ENCODE results near the gene GLCE.

GLCE gene

GRCh38 chr15:69215314-69216035 lies 55.0 kb downstream of the GLCE start:
- no peak overlapping the region for H3K9ac ChIP-seq (ENCODE audit: low read depth, low read length, poor library complexity, severe bottlenecking)
- H3F3A ChIP-seq (ENCODE audit: low read depth): no peaks in the 10 kb centered on the region
- no peak overlapping the region for H3K4me3 ChIP-seq (ENCODE audit: low read length, poor library complexity, severe bottlenecking)
- no peaks in the 10 kb centered on the region for H3K36me3 ChIP-seq (ENCODE audit: insufficient read depth, low read length)
- H2AFZ ChIP-seq (ENCODE audit: low read length): no peak overlapping the region
- H3K27me3 ChIP-seq (ENCODE audit: insufficient read depth, low read length, poor library complexity, severe bottlenecking): no peaks in the 10 kb centered on the region
- no peaks in the 10 kb centered on the region for H3K4me1 ChIP-seq (ENCODE audit: insufficient read depth, low read length, poor library complexity, severe bottlenecking)
- H3K9me2 ChIP-seq (replicated peaks; ENCODE audit: low read depth, low read length): no peaks in the 10 kb centered on the region
- TF ChIP-seq EZH2phosphoT487 (IDR thresholded peaks at IDR 0.05; ENCODE audit: borderline replicate concordance) (no peak), CTCF (conservative IDR thresholded peaks at IDR 0.05; ENCODE audit: low read length) (no peak)
- H4K20me1 ChIP-seq (ENCODE audit: insufficient read depth, low read length, poor library complexity, severe bottlenecking): no peaks in the 10 kb centered on the region
- no peak overlapping the region for H3K4me2 ChIP-seq (ENCODE audit: low read depth, low read length, poor library complexity, severe bottlenecking)
- no peaks in the 10 kb centered on the region for H3K9me3 ChIP-seq (ENCODE audit: insufficient read depth, low read depth, low read length)
- H3K79me2 ChIP-seq (ENCODE audit: insufficient read depth, low read length): no peaks in the 10 kb centered on the region

GRCh38 chr15:69217381-69217780 lies 56.9 kb downstream of the GLCE start:
- Histone ChIP-seq H3K9me2 (replicated peaks; ENCODE audit: low read depth, low read length) (no peaks in the 10 kb centered on the region), H3K9me3 (ENCODE audit: insufficient read depth, low read depth, low read length) (no peaks in the 10 kb centered on the region), H3K9ac (ENCODE audit: low read depth, low read length, poor library complexity, severe bottlenecking) (no peak overlapping the region), H2AFZ (ENCODE audit: low read length) (no peak overlapping the region), H3K4me3 (ENCODE audit: low read length, poor library complexity, severe bottlenecking) (no peak overlapping the region), H3F3A (ENCODE audit: low read depth) (no peaks in the 10 kb centered on the region), H3K4me2 (ENCODE audit: low read depth, low read length, poor library complexity, severe bottlenecking) (no peak overlapping the region), H3K4me1 (ENCODE audit: insufficient read depth, low read length, poor library complexity, severe bottlenecking) (no peaks in the 10 kb centered on the region), H3K36me3 (ENCODE audit: insufficient read depth, low read length) (no peaks in the 10 kb centered on the region), H4K20me1 (ENCODE audit: insufficient read depth, low read length, poor library complexity, severe bottlenecking) (no peaks in the 10 kb centered on the region), H3K79me2 (ENCODE audit: insufficient read depth, low read length) (no peaks in the 10 kb centered on the region), H3K27me3 (ENCODE audit: insufficient read depth, low read length, poor library complexity, severe bottlenecking) (no peaks in the 10 kb centered on the region)
- TF ChIP-seq EZH2phosphoT487 (IDR thresholded peaks at IDR 0.05; ENCODE audit: borderline replicate concordance): no peak
- TF ChIP-seq CTCF (conservative IDR thresholded peaks at IDR 0.05; ENCODE audit: low read length): no peak

- no peaks in the 10 kb centered on the region for H4K20me1 ChIP-seq (ENCODE audit: insufficient read depth, low read length, poor library complexity, severe bottlenecking)
- H3K9me2 ChIP-seq (replicated peaks; ENCODE audit: low read depth, low read length): no peaks in the 10 kb centered on the region
- no peaks in the 10 kb centered on the region for H3K79me2 ChIP-seq (ENCODE audit: insufficient read depth, low read length)
- H3K4me1 ChIP-seq (ENCODE audit: insufficient read depth, low read length, poor library complexity, severe bottlenecking): no peaks in the 10 kb centered on the region
- no peaks in the 10 kb centered on the region for H3F3A ChIP-seq (ENCODE audit: low read depth)
- no peaks in the 10 kb centered on the region for H3K27me3 ChIP-seq (ENCODE audit: insufficient read depth, low read length, poor library complexity, severe bottlenecking)
- no peak overlapping the region for H3K4me3 ChIP-seq (ENCODE audit: low read length, poor library complexity, severe bottlenecking)
- no peak for TF ChIP-seq CTCF (conservative IDR thresholded peaks at IDR 0.05; ENCODE audit: low read length)
- no peaks in the 10 kb centered on the region for H3K36me3 ChIP-seq (ENCODE audit: insufficient read depth, low read length)
- no peak overlapping the region for H2AFZ ChIP-seq (ENCODE audit: low read length)
- no peak overlapping the region for H3K4me2 ChIP-seq (ENCODE audit: low read depth, low read length, poor library complexity, severe bottlenecking)
- H3K9me3 ChIP-seq (ENCODE audit: insufficient read depth, low read depth, low read length): no peaks in the 10 kb centered on the region
- no peak overlapping the region for H3K9ac ChIP-seq (ENCODE audit: low read depth, low read length, poor library complexity, severe bottlenecking)
Measured at GRCh38 chr15:69219690-69220089, 59.3 kb downstream of the GLCE start.
